ENCODE results near the gene SIK1.
"Not testable (repeated sequence)": the region's sequence is repeated elsewhere in the genome, so short reads cannot be mapped to it uniquely, and the experiment has no call there.

Gene SIK1

GRCh38 chr21:43426404-43427241 is at the start of gene SIK1:
Gene SIK1, minus strand, starts transcription at chr21:43427131. Its CDS starts 953 bp downstream, at chr21:43426178.
- not testable (repeated sequence) for DNase-seq (ENCODE audit: low read depth in 3 of 3)

GRCh38 chr21:43471597-43472242 is 44.8 kb upstream of the SIK1 start:
- DNase-seq (ENCODE audit: low read depth in 3 of 3), result not testable (repeated sequence)

- not testable (repeated sequence) for DNase-seq (ENCODE audit: low read depth in 3 of 3)
Observed at GRCh38 chr21:43469719-43470458, 43.0 kb upstream of the SIK1 start.

- DNase-seq (ENCODE audit: low read depth in 3 of 3), result no peak
Observed at GRCh38 chr21:43467785-43468184, 40.9 kb upstream of the SIK1 start.

GRCh38 chr21:43465159-43465558 is 38.2 kb upstream of the SIK1 start:
- DNase-seq (ENCODE audit: low read depth in 3 of 3), result not testable (repeated sequence)

- DNase-seq (ENCODE audit: low read depth in 3 of 3), result not testable (repeated sequence)
Observed at GRCh38 chr21:43463498-43464261, 36.7 kb upstream of the SIK1 start.

- DNase-seq (ENCODE audit: low read depth in 3 of 3), result not testable (repeated sequence)
Observed at GRCh38 chr21:43462932-43463331, 36.0 kb upstream of the SIK1 start.

- not testable (repeated sequence) for DNase-seq (ENCODE audit: low read depth in 3 of 3)
Observed at GRCh38 chr21:43460475-43460874, 33.5 kb upstream of the SIK1 start.

- not testable (repeated sequence) for DNase-seq (ENCODE audit: low read depth in 3 of 3)
Observed at GRCh38 chr21:43458995-43459394, 32.1 kb upstream of the SIK1 start.

- not testable (repeated sequence) for DNase-seq (ENCODE audit: low read depth in 3 of 3)
Observed at GRCh38 chr21:43456616-43457314, 29.8 kb upstream of the SIK1 start.

- DNase-seq (ENCODE audit: low read depth in 3 of 3), result not testable (repeated sequence)
Observed at GRCh38 chr21:43455717-43456116, 28.8 kb upstream of the SIK1 start.

GRCh38 chr21:43454176-43454575 is 27.2 kb upstream of the SIK1 start:
- not testable (repeated sequence) for DNase-seq (ENCODE audit: low read depth in 3 of 3)

GRCh38 chr21:43451850-43452249 is 24.9 kb upstream of the SIK1 start:
- DNase-seq (ENCODE audit: low read depth in 3 of 3), result not testable (repeated sequence)

GRCh38 chr21:43450287-43450686 is 23.4 kb upstream of the SIK1 start:
- DNase-seq (ENCODE audit: low read depth in 3 of 3), result not testable (repeated sequence)

- DNase-seq (ENCODE audit: low read depth in 3 of 3), result not testable (repeated sequence)
Observed at GRCh38 chr21:43447353-43447977, 20.5 kb upstream of the SIK1 start.

- DNase-seq (ENCODE audit: low read depth in 3 of 3), result not testable (repeated sequence)
Observed at GRCh38 chr21:43446277-43446932, 19.5 kb upstream of the SIK1 start.

GRCh38 chr21:43444524-43444923 is 17.6 kb upstream of the SIK1 start:
- DNase-seq (ENCODE audit: low read depth in 3 of 3), result not testable (repeated sequence)

- DNase-seq (ENCODE audit: low read depth in 3 of 3), result not testable (repeated sequence)
Observed at GRCh38 chr21:43442571-43442970, 15.6 kb upstream of the SIK1 start.

GRCh38 chr21:43440835-43441727 is 14.2 kb upstream of the SIK1 start:
- DNase-seq (ENCODE audit: low read depth in 3 of 3), result not testable (repeated sequence)
